Thoracic aorta (tissue), 2 donors: ENCODE data around the gene ADGRA3. TPM values are rescaled to one million over a fixed set of nuclear protein-coding genes. Genes with fewer than 3 reads are reported as not detected.

Experiments used
- ATAC-seq: fragments of 150-250 bp; one replicate; pipeline ENCODE4 v1.8.0; 2017; ENCODE audit warnings: low read depth; ENCODE audit not compliant: insufficient number of reproducible peaks, low FRiP score
- DNase-seq: peaks from one replicate; pipeline ENCODE4 v3.0.0-alpha.2; 2020; ENCODE audit warnings: low spot score
- H3K27ac ChIP-seq, 2 donors: fragments of 200-600 bp; sonication (generic); 1 replicate in 1 of 2; 2 replicates in 1 of 2; pipeline ENCODE4 v1.5.1; 2016; ENCODE audit warnings: mild to moderate bottlenecking in 2 of 2, moderate library complexity in 2 of 2
- H3K27me3 ChIP-seq: fragments of 200-600 bp; sonication (generic); replicated peaks from 2 replicates; pipeline ENCODE4 v1.6.0; 2016; ENCODE audit warnings: mild to moderate bottlenecking; ENCODE audit not compliant: insufficient read depth
- H3K36me3 ChIP-seq: fragments of 200-600 bp; sonication (generic); one replicate; pipeline ENCODE4 v1.5.1; 2016
- H3K4me1 ChIP-seq, 2 donors: fragments of 200-600 bp; sonication (generic); 1 replicate in 1 of 2; 2 replicates in 1 of 2; pipeline versions ENCODE4 v1.5.1 to v1.6.0; 2016; ENCODE audit warnings: low read depth in 2 of 2, mild to moderate bottlenecking in 1 of 2; ENCODE audit not compliant: control insufficient read depth in 1 of 2
- H3K4me3 ChIP-seq: fragments of 200-600 bp; sonication (generic); 2 replicates; pipeline ENCODE4 v1.5.1; 2016; ENCODE audit warnings: mild to moderate bottlenecking
- H3K9me3 ChIP-seq: fragments of 200-600 bp; sonication (generic); 2 replicates; pipeline ENCODE4 v1.5.1; 2016
- total RNA-seq, 2 donors: library from RNA; depleted of rRNA; stranded (reverse); fragments of >200 nt; gene quantifications; one replicate each; pipeline versions ENCODE4 v1.1.0 to v1.2.3, GENCODE V29; 2016
- TF ChIP-seq, protein P1 (sequence below): fragments of 200-600 bp; sonication (generic); IDR thresholded peaks from one replicate; pipeline ENCODE4 v1.5.1; 2019; ENCODE audit warnings: antibody characterized with exemption

The ADGRA3 gene
- total RNA-seq, 2 donors from 2014 or later, result 15.7 to 43.6 TPM

DNA sequence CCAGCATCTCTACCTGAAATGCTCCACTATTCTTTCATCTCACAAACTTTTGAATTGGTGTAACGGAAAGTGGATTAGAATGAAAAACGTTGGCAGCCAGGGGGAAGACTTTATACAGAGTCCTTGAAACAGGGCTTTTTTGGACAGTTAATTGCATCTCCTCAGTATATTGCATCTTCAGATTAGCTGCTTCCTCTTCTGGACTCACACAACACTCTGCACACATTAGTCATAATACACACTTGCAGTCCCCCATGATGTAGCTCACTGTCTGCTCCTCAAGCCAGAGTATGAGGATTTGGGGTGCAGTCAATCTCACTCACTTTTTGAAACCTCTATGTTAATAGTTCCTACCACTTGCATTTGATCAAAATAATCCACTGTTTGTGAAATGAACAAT lies 101.0 kb downstream of the ADGRA3 start:
- ATAC-seq (no peak), DNase-seq (no peak)
- peaks cover 5 to 6% of the 10 kb centered on the region in 2 donors for H3K4me1 ChIP-seq
- TF ChIP-seq, protein P1, sequence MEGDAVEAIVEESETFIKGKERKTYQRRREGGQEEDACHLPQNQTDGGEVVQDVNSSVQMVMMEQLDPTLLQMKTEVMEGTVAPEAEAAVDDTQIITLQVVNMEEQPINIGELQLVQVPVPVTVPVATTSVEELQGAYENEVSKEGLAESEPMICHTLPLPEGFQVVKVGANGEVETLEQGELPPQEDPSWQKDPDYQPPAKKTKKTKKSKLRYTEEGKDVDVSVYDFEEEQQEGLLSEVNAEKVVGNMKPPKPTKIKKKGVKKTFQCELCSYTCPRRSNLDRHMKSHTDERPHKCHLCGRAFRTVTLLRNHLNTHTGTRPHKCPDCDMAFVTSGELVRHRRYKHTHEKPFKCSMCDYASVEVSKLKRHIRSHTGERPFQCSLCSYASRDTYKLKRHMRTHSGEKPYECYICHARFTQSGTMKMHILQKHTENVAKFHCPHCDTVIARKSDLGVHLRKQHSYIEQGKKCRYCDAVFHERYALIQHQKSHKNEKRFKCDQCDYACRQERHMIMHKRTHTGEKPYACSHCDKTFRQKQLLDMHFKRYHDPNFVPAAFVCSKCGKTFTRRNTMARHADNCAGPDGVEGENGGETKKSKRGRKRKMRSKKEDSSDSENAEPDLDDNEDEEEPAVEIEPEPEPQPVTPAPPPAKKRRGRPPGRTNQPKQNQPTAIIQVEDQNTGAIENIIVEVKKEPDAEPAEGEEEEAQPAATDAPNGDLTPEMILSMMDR, result no peak
- H3K9me3 ChIP-seq, result no peaks in the 10 kb centered on the region
- H3K36me3 ChIP-seq, result peaks cover 2% of the 10 kb centered on the region
- H3K27me3 ChIP-seq, result no peaks in the 10 kb centered on the region
- H3K27ac ChIP-seq, result no peak overlapping the region
- H3K4me3 ChIP-seq, result no peak overlapping the region

DNA sequence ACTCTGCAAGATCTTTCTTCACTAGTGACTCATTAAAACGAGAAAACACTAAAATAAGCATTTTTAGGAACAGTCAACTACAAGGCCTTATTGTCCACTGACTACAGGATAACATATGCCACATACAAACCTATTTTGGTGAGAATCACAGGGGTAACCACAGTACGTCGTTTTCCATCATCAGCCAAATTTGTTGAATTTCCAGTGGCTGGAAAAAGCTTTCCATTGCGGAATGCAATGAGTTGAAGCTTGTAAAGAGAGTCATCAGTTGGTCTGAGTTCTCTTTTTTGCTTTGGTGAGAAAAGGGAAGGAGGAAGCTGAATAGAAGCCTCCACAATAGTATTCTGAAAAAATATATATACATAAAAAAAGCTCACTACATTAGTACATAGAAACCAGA lies 102.4 kb downstream of the ADGRA3 start:
- ATAC-seq (no peak), DNase-seq (no peak)
- no peaks in the 10 kb centered on the region for H3K36me3 ChIP-seq
- TF ChIP-seq, protein P1, result no peak
- H3K4me3 ChIP-seq, result no peak overlapping the region
- H3K27ac ChIP-seq, result no peak overlapping the region
- H3K27me3 ChIP-seq, result no peaks in the 10 kb centered on the region
- no peaks in the 10 kb centered on the region for H3K9me3 ChIP-seq
- peaks cover 5 to 6% of the 10 kb centered on the region in 2 donors for H3K4me1 ChIP-seq

DNA sequence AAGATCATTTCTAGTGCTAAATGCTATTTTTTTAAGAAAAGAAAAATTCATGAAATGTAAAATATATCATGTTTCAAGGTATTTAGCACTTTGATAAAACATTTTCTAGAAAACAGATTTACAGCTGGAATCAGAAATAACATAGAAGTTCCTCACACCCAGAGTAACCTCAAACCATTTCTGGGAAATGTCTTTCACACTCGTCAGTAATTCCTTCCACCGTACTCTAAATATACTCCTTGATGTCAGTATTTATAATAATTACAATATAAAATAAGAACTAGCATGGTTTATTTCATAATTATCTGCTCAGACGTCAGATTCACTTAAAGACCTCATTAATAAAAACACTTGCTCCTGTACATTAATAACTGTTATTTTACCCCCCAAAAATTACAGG lies 103.9 kb downstream of the ADGRA3 start:
- Histone ChIP-seq H3K27me3 (no peaks in the 10 kb centered on the region), H3K27ac (no peak overlapping the region), H3K36me3 (no peaks in the 10 kb centered on the region), H3K9me3 (no peaks in the 10 kb centered on the region), H3K4me1 (peaks cover 5 to 6% of the 10 kb centered on the region in 2 donors), H3K4me3 (no peak overlapping the region)
- TF ChIP-seq, protein P1, result no peak
- no peak for ATAC-seq
- no peak for DNase-seq

DNA sequence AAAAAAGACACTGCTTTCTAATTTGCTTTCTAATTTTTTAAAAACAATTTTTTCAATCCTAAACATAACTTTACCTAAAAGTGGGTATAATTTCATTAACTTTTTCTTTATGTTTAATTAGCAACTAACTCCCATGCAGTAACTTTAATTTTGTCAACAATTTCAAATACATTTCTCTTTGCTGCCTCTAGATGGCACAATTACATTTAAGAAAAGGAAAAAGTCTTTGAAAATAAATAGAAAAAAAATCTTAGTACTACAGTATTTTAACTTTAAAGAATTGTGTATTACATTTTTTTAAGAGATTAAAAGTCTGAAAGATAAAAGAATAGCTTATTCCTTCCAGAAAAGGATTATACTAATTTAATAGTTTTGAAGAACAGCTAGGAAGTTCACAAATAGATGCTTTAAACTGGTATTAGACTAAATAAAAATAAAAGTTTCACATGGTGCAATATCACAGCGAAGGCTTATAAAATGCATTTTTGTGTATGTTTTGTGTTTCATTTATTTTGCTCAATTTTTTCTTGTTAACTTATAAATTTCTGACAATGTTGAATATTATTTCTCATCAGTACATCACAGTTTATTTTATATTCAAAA lies 105.1 kb downstream of the ADGRA3 start:
- Histone ChIP-seq H3K9me3 (no peaks in the 10 kb centered on the region), H3K4me3 (no peak overlapping the region), H3K27me3 (no peaks in the 10 kb centered on the region), H3K27ac (no peak overlapping the region), H3K4me1 (no peaks in the 10 kb centered on the region), H3K36me3 (no peaks in the 10 kb centered on the region)
- DNase-seq (no peak), ATAC-seq (no peak)
- TF ChIP-seq, protein P1, result peak; percentile 48

DNA sequence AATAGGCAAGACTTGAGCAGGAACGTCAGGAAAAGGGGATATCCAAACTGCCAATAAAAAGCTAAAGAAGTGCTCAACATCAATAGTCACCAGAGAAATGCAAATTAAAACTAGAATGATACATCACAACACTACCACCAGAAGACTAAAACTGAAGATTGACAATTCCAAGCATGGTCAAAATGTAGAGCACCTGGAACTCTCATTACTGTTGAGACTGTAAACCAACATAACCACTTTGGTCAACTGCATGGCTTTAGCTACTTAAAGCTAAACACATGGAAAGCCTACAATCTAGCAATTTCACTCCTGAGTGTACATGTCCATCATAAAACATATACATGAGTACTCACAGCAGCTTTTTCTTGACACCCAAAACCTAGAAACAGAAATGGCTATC lies 107.4 kb downstream of the ADGRA3 start:
- Histone ChIP-seq H3K27me3 (no peaks in the 10 kb centered on the region), H3K4me3 (no peak overlapping the region), H3K4me1 (no peaks in the 10 kb centered on the region), H3K36me3 (no peaks in the 10 kb centered on the region), H3K9me3 (no peaks in the 10 kb centered on the region), H3K27ac (no peak overlapping the region)
- ATAC-seq (no peak), DNase-seq (no peak)
- TF ChIP-seq, protein P1, result no peak
